ENCODE measurements around the gene DIPK1B.

Gene DIPK1B

DNA sequence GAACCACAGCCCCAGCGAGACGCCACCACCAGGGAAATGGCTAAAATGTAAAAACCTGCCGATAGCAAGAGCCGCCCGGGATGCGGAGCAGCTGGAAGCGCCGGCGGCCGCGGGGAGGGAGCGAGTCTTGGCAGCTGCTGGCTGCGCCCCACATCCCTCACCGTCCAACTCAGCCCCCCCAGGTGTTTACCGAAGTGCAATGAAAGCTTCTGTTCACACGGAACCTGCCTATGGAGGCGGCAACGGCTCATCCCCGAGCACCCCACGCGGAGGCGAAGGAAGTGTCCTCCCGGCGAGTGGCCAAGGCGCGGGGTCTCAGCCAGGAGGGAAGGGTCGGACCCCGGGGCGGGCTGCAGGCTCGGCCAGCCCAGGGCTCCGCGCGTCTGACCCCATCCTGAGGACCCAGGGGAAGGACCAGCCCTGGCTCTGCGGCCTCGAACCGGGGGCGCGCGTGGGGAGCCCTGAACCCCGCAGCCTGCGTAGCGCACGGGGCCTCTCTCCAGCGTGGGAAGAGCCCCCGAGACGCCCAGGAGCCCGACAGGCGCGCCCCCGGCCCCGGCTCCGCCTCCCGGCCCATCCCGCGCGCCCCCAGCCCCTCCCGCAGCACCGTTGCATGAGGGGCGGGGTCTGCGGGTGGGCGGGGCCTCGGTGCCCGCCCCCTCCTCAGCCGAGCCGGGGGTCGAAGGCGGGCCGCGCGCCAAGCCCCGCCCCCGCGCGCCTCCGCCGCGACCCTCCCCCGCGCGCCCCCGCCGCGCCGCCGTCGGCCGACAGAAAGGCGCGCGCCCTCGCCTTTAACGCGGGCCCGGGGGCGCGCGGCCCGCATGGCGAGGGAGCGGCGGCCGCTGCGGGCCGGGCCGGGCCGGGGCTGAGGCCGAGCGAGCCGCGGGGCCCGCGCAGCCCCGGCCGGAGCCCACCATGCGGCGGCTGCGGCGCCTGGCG, at the start of gene DIPK1B:
DIPK1B (plus strand) TSS at position 822 of the 939 bp plus-strand sequence; CDS start at position 916, 94 bp downstream.
- no peak for DNase-seq (ENCODE audit: low read depth in 2 of 2)

GRCh38 chr9:136662656-136663581, 49.5 kb upstream of the DIPK1B start, which contains the start of gene EGFL7:
Gene EGFL7 (plus strand): TSS chr9:136662916. CDS start chr9:136668283, 5,367 bp downstream.
- DNase-seq (ENCODE audit: low read depth in 2 of 2), result no peak

GRCh38 chr9:136664000-136664915, 48.1 kb upstream of the DIPK1B start:
- DNase-seq (ENCODE audit: low read depth in 2 of 2), result no peak

- no peak for DNase-seq (ENCODE audit: low read depth in 2 of 2)
Measured at GRCh38 chr9:136665111-136665703, 47.2 kb upstream of the DIPK1B start.

DNA sequence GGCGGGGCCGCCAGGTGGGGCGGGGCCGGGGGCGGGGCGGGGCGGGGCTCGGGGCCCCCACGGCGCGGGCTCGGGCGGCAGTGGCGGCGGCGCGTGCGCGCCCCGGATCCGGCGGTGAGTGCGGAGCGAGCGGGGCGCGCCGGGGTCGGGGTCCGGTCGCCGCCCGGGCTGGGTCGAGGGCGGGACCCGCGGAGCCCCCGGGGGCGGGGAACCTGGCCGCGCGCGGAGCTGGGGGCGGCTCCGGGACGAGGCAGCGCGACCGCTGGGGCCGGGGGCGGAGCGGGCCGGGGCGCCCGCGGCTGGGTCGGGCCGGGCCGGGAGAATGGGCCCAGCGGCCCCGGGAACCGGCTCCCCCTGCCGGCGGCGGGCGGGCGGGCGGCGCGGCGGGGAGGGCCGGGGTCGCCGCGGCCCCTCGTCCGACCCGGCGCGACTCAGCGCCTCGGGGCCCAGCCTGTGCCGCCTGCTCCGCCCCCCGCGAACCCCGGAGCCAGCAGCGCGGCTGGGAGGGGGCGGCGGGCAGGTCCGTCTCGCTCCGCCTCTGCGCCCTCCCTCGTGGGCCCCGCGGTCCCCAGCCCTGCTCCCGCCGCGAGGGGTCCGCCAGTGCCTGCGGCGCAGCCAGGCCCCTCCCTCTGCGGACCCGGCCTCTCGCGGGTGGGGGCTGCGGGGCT, 46.5 kb upstream of the DIPK1B start:
- peak in 1 of 2 donors; percentile 19 for DNase-seq (ENCODE audit: low read depth in 2 of 2)

- no peak for DNase-seq (ENCODE audit: low read depth in 2 of 2)
Measured at GRCh38 chr9:136666372-136667213, 45.8 kb upstream of the DIPK1B start.

GRCh38 chr9:136667214-136667939, 45.0 kb upstream of the DIPK1B start:
- DNase-seq (ENCODE audit: low read depth in 2 of 2), result no peak

- DNase-seq (ENCODE audit: low read depth in 2 of 2), result no peak
Measured at GRCh38 chr9:136667940-136668760, 44.2 kb upstream of the DIPK1B start.

DNA sequence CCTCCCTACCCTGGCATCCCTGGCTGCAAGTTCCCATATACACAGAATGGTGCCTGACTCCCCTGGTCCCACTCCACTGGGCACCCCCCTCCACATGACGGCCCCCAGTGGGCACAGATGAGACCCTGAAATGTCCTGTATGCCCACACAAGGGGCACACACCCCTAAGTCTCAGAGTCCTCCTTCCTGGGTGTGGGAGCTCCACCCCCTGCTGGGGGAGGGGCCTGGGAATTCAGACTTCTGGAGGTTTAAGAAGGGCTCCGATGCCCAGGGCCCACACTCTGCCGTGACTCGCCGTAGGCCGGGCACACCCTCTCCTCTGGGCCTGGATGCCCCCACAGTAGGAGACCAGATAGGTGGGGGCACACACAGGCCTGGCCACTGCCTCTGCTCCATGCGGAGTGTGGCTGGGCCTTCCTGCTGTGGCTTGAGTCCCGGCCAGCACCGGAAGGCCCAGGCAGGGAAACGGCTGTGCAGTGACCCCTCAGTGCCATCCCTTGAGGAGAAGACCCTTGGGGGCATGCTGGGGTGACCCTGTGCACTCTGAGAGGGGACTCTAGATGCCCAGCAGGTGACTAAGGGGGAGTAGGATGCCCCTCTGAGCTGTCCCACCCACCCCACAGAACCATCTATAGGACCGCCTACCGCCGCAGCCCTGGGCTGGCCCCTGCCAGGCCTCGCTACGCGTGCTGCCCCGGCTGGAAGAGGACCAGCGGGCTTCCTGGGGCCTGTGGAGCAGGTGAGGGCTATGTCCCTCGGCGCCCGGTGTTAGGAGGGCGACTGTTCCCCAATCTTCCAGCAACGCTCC, 43.2 kb upstream of the DIPK1B start:
- DNase-seq (ENCODE audit: low read depth in 2 of 2), result no peak

DNA sequence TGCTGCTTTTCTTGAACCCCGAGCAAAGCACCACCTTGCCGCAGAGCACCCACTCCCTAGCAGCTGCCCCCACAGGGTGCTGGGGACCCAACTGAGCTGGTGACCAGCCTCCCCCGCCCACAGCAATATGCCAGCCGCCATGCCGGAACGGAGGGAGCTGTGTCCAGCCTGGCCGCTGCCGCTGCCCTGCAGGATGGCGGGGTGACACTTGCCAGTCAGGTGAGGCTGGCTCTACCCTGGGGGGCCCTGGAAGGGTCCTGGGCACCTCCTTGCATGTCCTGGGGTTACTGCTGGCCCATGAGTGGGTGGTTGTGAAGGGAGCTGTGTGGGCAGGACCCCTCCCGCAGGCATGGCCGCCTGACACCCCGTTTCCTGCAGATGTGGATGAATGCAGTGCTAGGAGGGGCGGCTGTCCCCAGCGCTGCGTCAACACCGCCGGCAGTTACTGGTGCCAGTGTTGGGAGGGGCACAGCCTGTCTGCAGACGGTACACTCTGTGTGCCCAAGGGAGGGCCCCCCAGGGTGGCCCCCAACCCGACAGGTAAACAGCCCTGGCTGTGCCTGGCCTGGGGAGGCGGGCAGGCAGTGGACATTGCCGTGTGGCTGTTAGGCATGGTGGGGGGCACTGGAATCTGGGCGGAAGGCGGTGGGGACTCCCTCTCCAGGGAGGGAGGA, 42.4 kb upstream of the DIPK1B start:
- DNase-seq (ENCODE audit: low read depth in 2 of 2), result no peak

- no peak for DNase-seq (ENCODE audit: low read depth in 2 of 2)
Measured at GRCh38 chr9:136670576-136671253, 41.7 kb upstream of the DIPK1B start.

DNA sequence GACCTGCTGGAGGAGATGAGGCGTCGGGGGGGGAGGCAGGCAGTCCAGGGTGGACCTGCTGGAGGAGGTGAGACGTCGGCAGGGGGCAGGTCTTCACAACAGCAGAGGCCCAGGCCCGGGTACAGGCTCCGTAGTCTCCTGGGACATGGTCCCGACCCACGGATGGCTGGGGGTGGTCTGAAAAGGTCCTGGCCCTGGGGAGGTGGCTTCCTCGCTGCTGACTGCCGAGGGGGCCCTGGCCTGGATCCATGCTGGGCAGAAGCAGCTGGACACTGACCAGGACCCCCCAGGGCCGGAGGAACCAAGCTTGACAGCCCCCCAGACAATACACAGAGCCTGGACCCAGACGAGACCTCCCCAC, 41.1 kb upstream of the DIPK1B start:
- DNase-seq (ENCODE audit: low read depth in 2 of 2), result no peak

GRCh38 chr9:136671646-136672430, 40.5 kb upstream of the DIPK1B start:
- no peak for DNase-seq (ENCODE audit: low read depth in 2 of 2)

- no peak for DNase-seq (ENCODE audit: low read depth in 2 of 2)
Measured at GRCh38 chr9:136672431-136673087, 39.8 kb upstream of the DIPK1B start.

Data from stimulated activated CD8-positive, alpha-beta memory T cell treated with anti-CD3 and anti-CD28 coated beads, Interleukin-7, amount 100 ng/mL, for 4 hours (primary cell).